ENCODE results near the gene TMEM272. TPM values are rescaled to one million over a fixed set of nuclear protein-coding genes. Genes with fewer than 3 reads are reported as not detected.

Gene TMEM272
- polyA plus RNA-seq, 1 of the 3 experiments (the other 2 are of a cell fraction) = not detected

- TF ChIP-seq FOSL2 (IDR thresholded peaks at IDR 0.05; ENCODE audit: borderline replicate concordance, low read depth) (no peak), TCF12 (IDR thresholded peaks at IDR 0.05) (no peak), EZH2phosphoT487 (IDR thresholded peaks at IDR 0.05; ENCODE audit: borderline replicate concordance, low read depth) (no peak), GATA2 (CRISPR knock-in tag; IDR thresholded peaks at IDR 0.05) (no peak), IRF3 (IDR thresholded peaks at IDR 0.05; ENCODE audit: low read depth, low read length) (no peak), USF2 (IDR thresholded peaks at IDR 0.05; ENCODE audit: borderline replicate concordance, low read depth, low read length) (no peak), ELF1 (IDR thresholded peaks at IDR 0.05) (no peak), EP300 (IDR thresholded peaks at IDR 0.05; ENCODE audit: borderline replicate concordance in 1 of 2, low read depth in 1 of 2, low read length in 1 of 2) (no peak), MEF2A (IDR thresholded peaks at IDR 0.05; ENCODE audit: borderline replicate concordance, low read depth) (no peak), SMC3 (IDR thresholded peaks at IDR 0.05; ENCODE audit: low read depth, low read length) (peak; percentile 84), TAF1 (IDR thresholded peaks at IDR 0.05; ENCODE audit: borderline replicate concordance, low read depth, low read length) (no peak), RAD21 (IDR thresholded peaks at IDR 0.05; ENCODE audit: low read length) (peak; percentile 83), MXI1 (IDR thresholded peaks at IDR 0.05; ENCODE audit: low read depth, low read length) (no peak)
- TF ChIP-seq, protein P1, sequence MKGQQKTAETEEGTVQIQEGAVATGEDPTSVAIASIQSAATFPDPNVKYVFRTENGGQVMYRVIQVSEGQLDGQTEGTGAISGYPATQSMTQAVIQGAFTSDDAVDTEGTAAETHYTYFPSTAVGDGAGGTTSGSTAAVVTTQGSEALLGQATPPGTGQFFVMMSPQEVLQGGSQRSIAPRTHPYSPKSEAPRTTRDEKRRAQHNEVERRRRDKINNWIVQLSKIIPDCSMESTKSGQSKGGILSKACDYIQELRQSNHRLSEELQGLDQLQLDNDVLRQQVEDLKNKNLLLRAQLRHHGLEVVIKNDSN (IDR thresholded peaks at IDR 0.05; ENCODE audit: borderline replicate concordance, low read depth) = no peak
- TF ChIP-seq, protein P2, sequence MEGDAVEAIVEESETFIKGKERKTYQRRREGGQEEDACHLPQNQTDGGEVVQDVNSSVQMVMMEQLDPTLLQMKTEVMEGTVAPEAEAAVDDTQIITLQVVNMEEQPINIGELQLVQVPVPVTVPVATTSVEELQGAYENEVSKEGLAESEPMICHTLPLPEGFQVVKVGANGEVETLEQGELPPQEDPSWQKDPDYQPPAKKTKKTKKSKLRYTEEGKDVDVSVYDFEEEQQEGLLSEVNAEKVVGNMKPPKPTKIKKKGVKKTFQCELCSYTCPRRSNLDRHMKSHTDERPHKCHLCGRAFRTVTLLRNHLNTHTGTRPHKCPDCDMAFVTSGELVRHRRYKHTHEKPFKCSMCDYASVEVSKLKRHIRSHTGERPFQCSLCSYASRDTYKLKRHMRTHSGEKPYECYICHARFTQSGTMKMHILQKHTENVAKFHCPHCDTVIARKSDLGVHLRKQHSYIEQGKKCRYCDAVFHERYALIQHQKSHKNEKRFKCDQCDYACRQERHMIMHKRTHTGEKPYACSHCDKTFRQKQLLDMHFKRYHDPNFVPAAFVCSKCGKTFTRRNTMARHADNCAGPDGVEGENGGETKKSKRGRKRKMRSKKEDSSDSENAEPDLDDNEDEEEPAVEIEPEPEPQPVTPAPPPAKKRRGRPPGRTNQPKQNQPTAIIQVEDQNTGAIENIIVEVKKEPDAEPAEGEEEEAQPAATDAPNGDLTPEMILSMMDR (IDR thresholded peaks at IDR 0.05) = peak; percentile 83
- H4K20me1 ChIP-seq (ENCODE audit: insufficient read depth) = no peaks in the 10 kb centered on the region
- CTCF ChIA-PET = interaction anchor here (0.6 to 4.7 kb wide), 43 partner anchors 8 to 604 kb away, joined by 3 to 51 read pairs (median 4); partner anchors contain the start of genes ATP7B and NEK5
- 0 out of 2 replicates have a peak overlapping the region, but pooled peaks have one; percentile 12 for H3K9ac ChIP-seq
- WGBS (ENCODE audit: low lambda C conversion rate) = 20% methylated on average over 11 of the region's 13 CpGs
- no peaks in the 10 kb centered on the region for H3K9me2 ChIP-seq
- H3K36me3 ChIP-seq (replicated peaks in 1 of 2; ENCODE audit: control insufficient read depth in 1 of 2, insufficient read depth in 2 of 2, low read length in 1 of 2) = no peaks in the 10 kb centered on the region
- H3K9me3 ChIP-seq = no peaks in the 10 kb centered on the region
- no peaks in the 10 kb centered on the region for H3K27me3 ChIP-seq (ENCODE audit: insufficient read depth)
- DNase-seq = peak; percentile 79
- POLR2A ChIA-PET = no interaction called here
- no peaks in the 10 kb centered on the region for H3F3A ChIP-seq (replicated peaks; ENCODE audit: insufficient read depth)
- no peak overlapping the region for H3K27ac ChIP-seq (ENCODE audit: low read depth in 2 of 2, low read length in 1 of 2)
- H3K4me3 ChIP-seq (ENCODE audit: low read depth in 2 of 2, low read length in 1 of 2) = peak overlapping the region; percentile 23 to 47; a peak in 3 of 4 replicates
- no peaks in the 10 kb centered on the region for H3K79me2 ChIP-seq (ENCODE audit: insufficient read depth)
- peak overlapping the region; percentile 76; the same call in 1 of the 2 replicates for H2AFZ ChIP-seq (ENCODE audit: low read depth)
- peaks cover 0 to 14% of the 10 kb centered on the region in 2 experiments; a peak in 1 of 4 replicates for H3K4me1 ChIP-seq (ENCODE audit: control insufficient read depth in 1 of 2, insufficient read depth in 2 of 2, low read depth in 1 of 2, low read length in 1 of 2)
- peak overlapping the region; percentile 73 for H3K4me2 ChIP-seq
These were observed 29.9 kb downstream of the TMEM272 start for GRCh38 chr13:51814825-51815650.

All from SK-N-SH (cell line).